Adrenal gland (tissue), 5 donors: ENCODE data around the gene CDC40.

Source experiments
- POLR2A ChIP-seq, 2 donors: fragments of 450-650 bp; IDR thresholded peaks; one replicate each; pipeline ENCODE4 v1.6.1; 2017; ENCODE audit warnings: antibody characterized with exemption in 2 of 2, mild to moderate bottlenecking in 2 of 2, moderate library complexity in 1 of 2
- TF ChIP-seq, protein P1 (sequence below), 6 experiments: fragments of 450-650 bp in 4 of 6; fragments of 200-600 bp in 2 of 6; sonication (generic) in 1 of 6; IDR thresholded peaks; 1 replicate in 5 of 6; 2 replicates in 1 of 6; pipeline versions ENCODE4 v1.5.1 to v1.8.0; 2016 to 2021; ENCODE audit warnings: antibody characterized with exemption in 6 of 6, mild to moderate bottlenecking in 2 of 6, moderate library complexity in 1 of 6
- donor health status: DM: no; HTN: no; CAD: no.

GRCh38 chr6:110178626-110179405, 1.4 kb upstream of the CDC40 start:
- TF ChIP-seq, protein P1, sequence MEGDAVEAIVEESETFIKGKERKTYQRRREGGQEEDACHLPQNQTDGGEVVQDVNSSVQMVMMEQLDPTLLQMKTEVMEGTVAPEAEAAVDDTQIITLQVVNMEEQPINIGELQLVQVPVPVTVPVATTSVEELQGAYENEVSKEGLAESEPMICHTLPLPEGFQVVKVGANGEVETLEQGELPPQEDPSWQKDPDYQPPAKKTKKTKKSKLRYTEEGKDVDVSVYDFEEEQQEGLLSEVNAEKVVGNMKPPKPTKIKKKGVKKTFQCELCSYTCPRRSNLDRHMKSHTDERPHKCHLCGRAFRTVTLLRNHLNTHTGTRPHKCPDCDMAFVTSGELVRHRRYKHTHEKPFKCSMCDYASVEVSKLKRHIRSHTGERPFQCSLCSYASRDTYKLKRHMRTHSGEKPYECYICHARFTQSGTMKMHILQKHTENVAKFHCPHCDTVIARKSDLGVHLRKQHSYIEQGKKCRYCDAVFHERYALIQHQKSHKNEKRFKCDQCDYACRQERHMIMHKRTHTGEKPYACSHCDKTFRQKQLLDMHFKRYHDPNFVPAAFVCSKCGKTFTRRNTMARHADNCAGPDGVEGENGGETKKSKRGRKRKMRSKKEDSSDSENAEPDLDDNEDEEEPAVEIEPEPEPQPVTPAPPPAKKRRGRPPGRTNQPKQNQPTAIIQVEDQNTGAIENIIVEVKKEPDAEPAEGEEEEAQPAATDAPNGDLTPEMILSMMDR (IDR thresholded peaks at IDR 0.05), result peak; percentile 42 to 85 (median 59)
- no peak for TF ChIP-seq POLR2A (IDR thresholded peaks at IDR 0.05)
